Liver (tissue), 9 donors: ENCODE data around the gene TTC23. TPM values are rescaled to one million over a fixed set of nuclear protein-coding genes. Genes with fewer than 3 reads are reported as not detected.

Experiments
- DNase-seq: peaks from one replicate; pipeline ENCODE4 v3.0.0-alpha.2; 2017; ENCODE audit warnings: low spot score
- H3K27ac ChIP-seq, 2 donors: one replicate each; pipeline ENCODE4 v1.7.0; 2013; ENCODE audit warnings: inconsistent platforms in 2 of 2, low read length in 2 of 2, control low read depth in 1 of 2, low read depth in 1 of 2, mild to moderate bottlenecking in 1 of 2
- H3K27me3 ChIP-seq, 4 donors: one replicate each; pipeline versions ENCODE4 v1.6.1 to v1.7.0; 2013; ENCODE audit warnings: low read length in 3 of 4, inconsistent platforms in 1 of 4, mild to moderate bottlenecking in 1 of 4, moderate library complexity in 1 of 4; ENCODE audit not compliant: control insufficient read depth in 4 of 4, insufficient read depth in 4 of 4
- H3K36me3 ChIP-seq, 4 donors: one replicate each; pipeline versions ENCODE4 v1.6.1 to v1.7.0; 2013; ENCODE audit warnings: low read length in 3 of 4, mild to moderate bottlenecking in 3 of 4, low read depth in 1 of 4, moderate library complexity in 1 of 4; ENCODE audit not compliant: control insufficient read depth in 4 of 4, insufficient read depth in 3 of 4
- H3K4me1 ChIP-seq, 4 donors: one replicate each; pipeline versions ENCODE4 v1.6.1 to v1.7.0; 2013; ENCODE audit warnings: low read length in 3 of 4, mild to moderate bottlenecking in 3 of 4, moderate library complexity in 1 of 4; ENCODE audit not compliant: control insufficient read depth in 4 of 4, insufficient read depth in 4 of 4
- H3K4me3 ChIP-seq, 3 donors: one replicate each; pipeline versions ENCODE4 v1.6.1 to v1.7.0; 2013; ENCODE audit warnings: low read length in 3 of 3, control low read depth in 1 of 3, low read depth in 1 of 3, mild to moderate bottlenecking in 1 of 3
- H3K9ac ChIP-seq, 2 donors: one replicate each; pipeline ENCODE4 v1.7.0; 2013; ENCODE audit warnings: low read length in 2 of 2, mild to moderate bottlenecking in 2 of 2, moderate library complexity in 2 of 2, control low read depth in 1 of 2, low read depth in 1 of 2
- H3K9me3 ChIP-seq, 4 donors: one replicate each; pipeline versions ENCODE4 v1.6.1 to v1.7.0; 2013; ENCODE audit warnings: low read length in 3 of 4; ENCODE audit not compliant: control insufficient read depth in 4 of 4
- CTCF ChIP-seq: fragments of 150-350 bp; IDR thresholded peaks from 2 replicates; pipeline ENCODE4 v1.5.1; 2017; ENCODE audit warnings: improper control_type of control experiment, low read depth, low read length; ENCODE audit not compliant: missing input control
- EGR1 ChIP-seq, 2 donors: IDR thresholded peaks; 2 replicates each; pipeline ENCODE4 v1.6.1; 2016 to 2018; ENCODE audit warnings: antibody characterized with exemption in 2 of 2, low read depth in 2 of 2
- GABPA ChIP-seq, 2 donors: IDR thresholded peaks in 1 of 2; conservative IDR thresholded peaks in 1 of 2; 2 replicates each; pipeline ENCODE4 v1.6.1; 2016; ENCODE audit warnings: antibody characterized with exemption in 2 of 2, mild to moderate bottlenecking in 1 of 2, moderate library complexity in 1 of 2
- HNF4A ChIP-seq, 2 donors: conservative IDR thresholded peaks; 2 replicates each; pipeline ENCODE4 v1.6.1; 2016; ENCODE audit warnings: antibody characterized with exemption in 2 of 2, mild to moderate bottlenecking in 2 of 2
- HNF4G ChIP-seq: IDR thresholded peaks from 2 replicates; pipeline ENCODE4 v1.6.1; 2016; ENCODE audit warnings: antibody characterized with exemption
- JUND ChIP-seq, 2 donors: IDR thresholded peaks; 2 replicates each; pipeline ENCODE4 v1.6.1; 2016; ENCODE audit warnings: antibody characterized with exemption in 2 of 2
- NR2F2 ChIP-seq: IDR thresholded peaks from 2 replicates; pipeline ENCODE4 v1.6.1; 2016; ENCODE audit warnings: antibody characterized with exemption
- RAD21 ChIP-seq, 2 donors: IDR thresholded peaks; 2 replicates each; pipeline ENCODE4 v1.6.1; 2016; ENCODE audit warnings: antibody characterized with exemption in 2 of 2, mild to moderate bottlenecking in 2 of 2
- RXRA ChIP-seq, 2 donors: IDR thresholded peaks; 2 replicates each; pipeline ENCODE4 v1.6.1; 2017 to 2018; ENCODE audit warnings: antibody characterized with exemption in 2 of 2, mild to moderate bottlenecking in 1 of 2
- WGBS: extraction: QIAGEN DNeasy Blood & Tissue Kit; methylation state at CpG from one replicate; pipeline ENCODE4 v1.1.7; 2013; 5-methylcytosine and 5-hydroxymethylcytosine counted together
- polyA plus RNA-seq, 2 donors: library from polyadenylated mRNA; stranded (reverse) in 1 of 2; unstranded in 1 of 2; fragments of 200-250 nt in 1 of 2; fragments of >200 nt in 1 of 2; fragmentation: Nextera tagmentation in 1 of 2; extraction: Ambion mirVana in 1 of 2; gene quantifications; one replicate each; pipeline versions ENCODE4 v1.2.1 to v1.2.3, GENCODE V29; 2013 to 2015
- total RNA-seq, 2 donors: library from RNA; depleted of rRNA; stranded (reverse); fragments of >200 nt; gene quantifications; one replicate each; pipeline ENCODE4 v1.2.3, GENCODE V29; 2014
- TF ChIP-seq, protein P1 (sequence below): IDR thresholded peaks from 2 replicates; pipeline ENCODE4 v1.6.1; 2016; ENCODE audit warnings: antibody characterized with exemption, mild to moderate bottlenecking
- TF ChIP-seq, protein P2 (sequence below): IDR thresholded peaks from 2 replicates; pipeline ENCODE4 v1.6.1; 2016; ENCODE audit warnings: antibody characterized with exemption
- TF ChIP-seq, protein P3 (sequence below): IDR thresholded peaks from 2 replicates; pipeline ENCODE4 v1.6.1; 2016; ENCODE audit warnings: antibody characterized with exemption
- donor health status: healthy.
- donor health status: healthy.
- donor health status: healthy.
- donor health status: healthy.
- donor health status: healthy.

The TTC23 gene
- total and polyA plus RNA-seq, 4 donors, result 3.7 to 12.3 (median 7.2) TPM

DNA sequence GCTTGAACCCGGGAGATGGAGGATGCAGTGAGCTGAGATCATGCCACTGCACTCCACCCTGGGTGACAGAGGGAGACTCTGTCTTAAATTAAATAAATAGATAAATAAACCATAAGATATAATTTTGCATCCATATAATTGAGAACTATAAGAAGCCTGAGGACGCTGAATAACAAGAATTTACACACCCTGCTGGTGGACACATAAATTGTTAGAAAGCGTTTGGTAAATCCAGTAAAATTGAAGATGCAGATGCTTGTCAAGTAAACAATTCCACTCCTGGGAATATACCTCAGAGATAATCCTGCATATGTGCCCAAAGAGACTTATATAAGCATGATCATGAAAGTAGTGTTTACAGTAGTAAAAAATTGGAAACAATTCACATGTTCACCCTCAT lies 41.7 kb downstream of the TTC23 start:
- H3K27me3 ChIP-seq, result no peaks in the 10 kb centered on the region
- H3K9ac ChIP-seq, result no peak overlapping the region
- no peak overlapping the region for H3K4me3 ChIP-seq
- DNase-seq, result no peak
- H3K27ac ChIP-seq, result no peak overlapping the region
- H3K9me3 ChIP-seq, result no peaks in the 10 kb centered on the region
- WGBS, result 93% methylated on average over 3 of the region's 3 CpGs
- peaks cover 0 to 5% (median 1%) of the 10 kb centered on the region in 4 donors for H3K36me3 ChIP-seq
- no peaks in the 10 kb centered on the region for H3K4me1 ChIP-seq
- TF ChIP-seq NR2F2 (no peak), HNF4A (conservative IDR thresholded peaks at IDR 0.05) (no peak), JUND (IDR thresholded peaks at IDR 0.05) (no peak), EGR1 (IDR thresholded peaks at IDR 0.05; ENCODE audit: low read depth in 2 of 2) (no peak), GABPA (IDR thresholded peaks at IDR 0.05 in 1 of 2, conservative IDR thresholded peaks at IDR 0.05 in 1 of 2) (no peak)
- TF ChIP-seq, protein P1, sequence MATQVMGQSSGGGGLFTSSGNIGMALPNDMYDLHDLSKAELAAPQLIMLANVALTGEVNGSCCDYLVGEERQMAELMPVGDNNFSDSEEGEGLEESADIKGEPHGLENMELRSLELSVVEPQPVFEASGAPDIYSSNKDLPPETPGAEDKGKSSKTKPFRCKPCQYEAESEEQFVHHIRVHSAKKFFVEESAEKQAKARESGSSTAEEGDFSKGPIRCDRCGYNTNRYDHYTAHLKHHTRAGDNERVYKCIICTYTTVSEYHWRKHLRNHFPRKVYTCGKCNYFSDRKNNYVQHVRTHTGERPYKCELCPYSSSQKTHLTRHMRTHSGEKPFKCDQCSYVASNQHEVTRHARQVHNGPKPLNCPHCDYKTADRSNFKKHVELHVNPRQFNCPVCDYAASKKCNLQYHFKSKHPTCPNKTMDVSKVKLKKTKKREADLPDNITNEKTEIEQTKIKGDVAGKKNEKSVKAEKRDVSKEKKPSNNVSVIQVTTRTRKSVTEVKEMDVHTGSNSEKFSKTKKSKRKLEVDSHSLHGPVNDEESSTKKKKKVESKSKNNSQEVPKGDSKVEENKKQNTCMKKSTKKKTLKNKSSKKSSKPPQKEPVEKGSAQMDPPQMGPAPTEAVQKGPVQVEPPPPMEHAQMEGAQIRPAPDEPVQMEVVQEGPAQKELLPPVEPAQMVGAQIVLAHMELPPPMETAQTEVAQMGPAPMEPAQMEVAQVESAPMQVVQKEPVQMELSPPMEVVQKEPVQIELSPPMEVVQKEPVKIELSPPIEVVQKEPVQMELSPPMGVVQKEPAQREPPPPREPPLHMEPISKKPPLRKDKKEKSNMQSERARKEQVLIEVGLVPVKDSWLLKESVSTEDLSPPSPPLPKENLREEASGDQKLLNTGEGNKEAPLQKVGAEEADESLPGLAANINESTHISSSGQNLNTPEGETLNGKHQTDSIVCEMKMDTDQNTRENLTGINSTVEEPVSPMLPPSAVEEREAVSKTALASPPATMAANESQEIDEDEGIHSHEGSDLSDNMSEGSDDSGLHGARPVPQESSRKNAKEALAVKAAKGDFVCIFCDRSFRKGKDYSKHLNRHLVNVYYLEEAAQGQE, result no peak

DNA sequence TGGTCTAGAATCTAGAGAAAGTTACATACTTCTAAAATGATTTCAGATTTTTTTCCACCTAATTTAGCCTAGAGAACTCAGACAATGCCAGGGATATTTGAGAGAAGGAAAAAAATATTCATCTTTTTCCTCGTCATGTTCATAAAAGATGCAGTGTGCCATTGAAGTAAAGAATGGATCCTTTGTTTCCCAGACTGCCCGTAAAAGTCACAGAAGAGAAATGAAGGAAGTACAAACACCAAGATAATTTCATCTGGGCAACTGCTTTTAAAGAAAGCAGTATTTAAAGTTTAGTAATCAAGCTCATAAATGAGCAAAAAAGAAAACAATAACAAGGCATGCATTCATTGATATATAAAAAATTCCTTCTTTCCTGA lies 47.2 kb downstream of the TTC23 start:
- no peaks in the 10 kb centered on the region for H3K4me1 ChIP-seq
- no peaks in the 10 kb centered on the region for H3K27me3 ChIP-seq
- WGBS, result 91% methylated on average over 2 of the region's 2 CpGs
- H3K4me3 ChIP-seq, result no peak overlapping the region
- no peak overlapping the region for H3K27ac ChIP-seq
- no peaks in the 10 kb centered on the region for H3K9me3 ChIP-seq
- H3K9ac ChIP-seq, result no peak overlapping the region
- H3K36me3 ChIP-seq, result peaks cover 1 to 8% (median 4%) of the 10 kb centered on the region in 4 donors
- DNase-seq, result no peak
- no peak for TF ChIP-seq JUND (IDR thresholded peaks at IDR 0.05)
- TF ChIP-seq, protein P2, sequence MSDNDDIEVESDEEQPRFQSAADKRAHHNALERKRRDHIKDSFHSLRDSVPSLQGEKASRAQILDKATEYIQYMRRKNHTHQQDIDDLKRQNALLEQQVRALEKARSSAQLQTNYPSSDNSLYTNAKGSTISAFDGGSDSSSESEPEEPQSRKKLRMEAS, result no peak
- no peak for TF ChIP-seq RXRA (IDR thresholded peaks at IDR 0.05)
- TF ChIP-seq HNF4G, result no peak
- no peak for TF ChIP-seq GABPA (IDR thresholded peaks at IDR 0.05 in 1 of 2, conservative IDR thresholded peaks at IDR 0.05 in 1 of 2)
- TF ChIP-seq, protein P1, result no peak
- TF ChIP-seq RAD21 (IDR thresholded peaks at IDR 0.05), result no peak
- no peak for TF ChIP-seq EGR1 (IDR thresholded peaks at IDR 0.05; ENCODE audit: low read depth in 2 of 2)
- TF ChIP-seq CTCF, result no peak
- TF ChIP-seq, protein P3, sequence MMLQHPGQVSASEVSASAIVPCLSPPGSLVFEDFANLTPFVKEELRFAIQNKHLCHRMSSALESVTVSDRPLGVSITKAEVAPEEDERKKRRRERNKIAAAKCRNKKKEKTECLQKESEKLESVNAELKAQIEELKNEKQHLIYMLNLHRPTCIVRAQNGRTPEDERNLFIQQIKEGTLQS, result no peak
